Measurements from ENCODE around the gene SLC22A23. TPM values are rescaled to one million over a fixed set of nuclear protein-coding genes. Genes with fewer than 3 reads are reported as not detected.

SLC22A23 gene
- total RNA-seq, 2 donors from 2014 or later: 85.7 to 89.5 TPM

DNA sequence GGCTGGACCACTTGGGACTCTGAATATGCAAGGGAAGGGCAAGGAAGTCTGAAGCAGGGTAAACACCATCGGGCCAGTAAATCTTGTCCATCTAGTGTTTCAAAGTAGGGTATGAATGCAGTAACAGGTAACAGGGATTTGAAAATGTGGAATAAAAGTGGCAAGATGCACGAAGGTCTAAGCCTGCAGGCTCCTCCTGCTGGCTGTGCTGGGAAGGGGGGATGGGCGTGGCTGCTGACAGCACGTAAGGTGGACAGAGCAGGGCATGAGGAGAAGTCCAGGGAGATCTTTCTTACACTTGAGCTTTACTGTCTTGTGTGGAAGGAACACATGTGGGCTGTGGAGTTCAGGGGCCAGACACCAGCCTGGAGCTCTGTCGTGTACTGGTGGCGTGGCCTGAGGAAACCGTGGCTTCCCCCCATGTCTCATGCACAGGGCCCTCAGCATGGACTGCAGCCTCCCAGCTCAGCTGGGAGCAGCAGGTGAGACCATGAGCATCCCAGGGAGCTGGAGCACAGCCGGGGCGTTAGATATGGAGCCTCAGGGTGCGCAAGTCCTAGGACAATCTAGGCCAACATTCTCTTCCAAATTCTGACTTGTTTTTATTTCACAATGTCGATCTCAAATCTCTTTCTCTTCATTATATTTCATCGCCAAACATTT is 84.5 kb downstream of the SLC22A23 start:
- Histone ChIP-seq H3K9ac (ENCODE audit: low read depth in 2 of 2, low read length in 2 of 2) (no peak overlapping the region), H3K36me3 (no peaks in the 10 kb centered on the region), H3K27ac (peak overlapping the region; percentile 10), H3K4me1 (peaks cover 8% of the 10 kb centered on the region), H3K9me3 (no peaks in the 10 kb centered on the region), H3K27me3 (no peaks in the 10 kb centered on the region), H3K4me3 (no peak overlapping the region)
- no peak for DNase-seq
- TF ChIP-seq, protein P1, sequence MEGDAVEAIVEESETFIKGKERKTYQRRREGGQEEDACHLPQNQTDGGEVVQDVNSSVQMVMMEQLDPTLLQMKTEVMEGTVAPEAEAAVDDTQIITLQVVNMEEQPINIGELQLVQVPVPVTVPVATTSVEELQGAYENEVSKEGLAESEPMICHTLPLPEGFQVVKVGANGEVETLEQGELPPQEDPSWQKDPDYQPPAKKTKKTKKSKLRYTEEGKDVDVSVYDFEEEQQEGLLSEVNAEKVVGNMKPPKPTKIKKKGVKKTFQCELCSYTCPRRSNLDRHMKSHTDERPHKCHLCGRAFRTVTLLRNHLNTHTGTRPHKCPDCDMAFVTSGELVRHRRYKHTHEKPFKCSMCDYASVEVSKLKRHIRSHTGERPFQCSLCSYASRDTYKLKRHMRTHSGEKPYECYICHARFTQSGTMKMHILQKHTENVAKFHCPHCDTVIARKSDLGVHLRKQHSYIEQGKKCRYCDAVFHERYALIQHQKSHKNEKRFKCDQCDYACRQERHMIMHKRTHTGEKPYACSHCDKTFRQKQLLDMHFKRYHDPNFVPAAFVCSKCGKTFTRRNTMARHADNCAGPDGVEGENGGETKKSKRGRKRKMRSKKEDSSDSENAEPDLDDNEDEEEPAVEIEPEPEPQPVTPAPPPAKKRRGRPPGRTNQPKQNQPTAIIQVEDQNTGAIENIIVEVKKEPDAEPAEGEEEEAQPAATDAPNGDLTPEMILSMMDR (IDR thresholded peaks at IDR 0.05): no peak
- intact Hi-C loops (cut with DNase I): no loop called here

DNA sequence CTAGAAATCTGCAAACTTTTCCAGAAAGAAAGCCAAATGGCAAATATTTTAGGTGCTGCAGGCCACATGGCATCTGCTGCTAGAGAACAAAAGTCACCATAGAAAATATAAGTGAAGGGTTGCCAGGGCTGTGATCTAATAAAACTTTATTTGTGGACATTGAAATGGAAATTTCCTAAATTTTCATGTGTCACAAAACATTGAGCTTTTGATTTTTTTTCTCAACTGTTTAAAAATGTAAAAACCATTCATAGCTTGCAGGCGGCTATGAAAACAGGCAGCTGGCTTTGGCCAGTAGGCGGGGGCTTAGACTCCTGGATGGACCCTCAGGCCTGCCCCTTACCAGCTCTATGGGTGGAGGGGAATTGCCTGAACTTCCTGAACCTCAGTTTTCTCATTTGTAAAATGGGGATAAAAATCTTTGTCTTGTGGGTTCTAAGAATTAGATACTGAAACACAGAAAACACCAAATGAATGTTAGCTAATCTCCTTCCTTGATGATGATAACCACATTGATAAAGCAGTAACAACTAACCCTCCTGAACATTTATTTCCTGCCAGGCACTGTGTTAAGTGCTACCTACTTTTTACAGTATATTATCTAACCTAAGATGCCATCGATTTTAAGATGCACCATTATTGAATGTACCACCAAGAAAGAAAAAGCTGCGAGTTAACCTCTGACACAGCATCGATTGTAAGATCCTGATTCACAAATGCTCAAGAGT is 85.5 kb downstream of the SLC22A23 start:
- H3K4me1 ChIP-seq: peaks cover 8% of the 10 kb centered on the region
- no peak overlapping the region for H3K4me3 ChIP-seq
- DNase-seq: no peak
- TF ChIP-seq, protein P1 (IDR thresholded peaks at IDR 0.05): no peak
- H3K27me3 ChIP-seq: no peaks in the 10 kb centered on the region
- H3K9ac ChIP-seq (ENCODE audit: low read depth in 2 of 2, low read length in 2 of 2): peak overlapping the region in 1 of 2 donors; percentile 12
- no peaks in the 10 kb centered on the region for H3K9me3 ChIP-seq
- H3K27ac ChIP-seq: no peak overlapping the region
- intact Hi-C loops (cut with DNase I): no loop called here
- no peaks in the 10 kb centered on the region for H3K36me3 ChIP-seq

DNA sequence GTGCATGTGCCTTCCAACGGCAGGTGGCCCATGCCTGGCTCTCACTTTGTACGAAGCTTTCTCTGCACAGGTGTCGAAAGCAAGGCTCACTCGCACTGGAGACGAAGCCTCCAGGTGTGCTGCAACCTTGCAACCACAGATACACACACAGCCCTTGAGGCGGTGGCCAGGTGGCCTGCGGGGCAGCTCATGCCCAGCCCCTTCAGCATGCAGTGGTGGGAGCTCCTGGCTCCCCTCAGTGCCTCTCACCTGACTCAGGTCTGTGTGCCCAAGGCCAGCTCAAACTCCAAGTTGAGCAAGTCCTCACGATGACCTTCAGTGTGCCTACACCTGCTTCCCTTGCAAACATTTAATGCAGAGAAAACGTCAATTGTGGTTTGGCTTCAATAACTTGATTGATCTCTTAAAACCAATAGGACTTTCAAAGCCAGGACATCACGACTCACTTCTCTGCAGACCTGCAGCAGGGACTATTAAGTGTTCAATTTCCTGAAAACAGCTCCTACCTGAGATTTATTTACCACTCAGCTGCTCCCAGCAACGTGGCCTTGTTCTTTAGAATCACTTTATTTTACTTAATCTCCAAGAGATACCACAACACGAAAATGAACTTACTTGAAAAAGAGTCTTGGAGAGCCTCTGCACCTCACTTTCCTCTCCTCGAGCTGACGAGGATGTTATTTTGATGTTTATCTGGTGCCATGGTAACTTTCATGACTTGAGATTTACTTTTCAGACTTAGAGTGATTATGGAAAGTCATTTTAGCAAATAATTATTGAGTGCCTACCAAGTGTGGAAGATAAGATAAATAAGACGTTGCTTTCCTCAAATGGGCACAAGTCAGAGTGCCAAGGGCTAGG is 86.3 kb downstream of the SLC22A23 start:
- TF ChIP-seq, protein P1 (IDR thresholded peaks at IDR 0.05): no peak
- H3K27ac ChIP-seq: no peak overlapping the region
- DNase-seq: no peak
- peak overlapping the region in 1 of 2 donors; percentile 12 for H3K9ac ChIP-seq (ENCODE audit: low read depth in 2 of 2, low read length in 2 of 2)
- H3K36me3 ChIP-seq: no peaks in the 10 kb centered on the region
- intact Hi-C loops (cut with DNase I): no loop called here
- no peaks in the 10 kb centered on the region for H3K9me3 ChIP-seq
- no peak overlapping the region for H3K4me3 ChIP-seq
- peaks cover 8% of the 10 kb centered on the region for H3K4me1 ChIP-seq
- no peaks in the 10 kb centered on the region for H3K27me3 ChIP-seq

DNA sequence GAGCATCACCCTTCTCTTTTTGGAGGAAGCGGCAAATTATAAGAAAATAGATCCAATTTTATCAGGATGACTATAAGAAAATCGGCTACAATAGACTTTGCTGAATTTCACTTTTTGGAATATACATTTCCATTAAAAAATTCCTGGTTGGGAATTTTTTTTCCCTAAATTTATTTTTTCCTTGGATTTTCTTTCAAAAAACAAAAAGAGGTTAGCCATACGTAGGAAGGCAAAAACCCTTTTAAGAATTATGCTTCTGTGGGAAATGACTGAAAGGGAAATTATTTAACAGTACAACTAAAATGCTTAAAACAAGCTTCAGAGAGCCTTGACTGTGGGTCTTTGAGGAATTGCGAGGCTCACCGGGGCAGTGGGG is 86.9 kb downstream of the SLC22A23 start:
- H3K9ac ChIP-seq (ENCODE audit: low read depth in 2 of 2, low read length in 2 of 2): no peak overlapping the region
- intact Hi-C loops (cut with DNase I): no loop called here
- no peaks in the 10 kb centered on the region for H3K36me3 ChIP-seq
- peaks cover 8% of the 10 kb centered on the region for H3K4me1 ChIP-seq
- H3K4me3 ChIP-seq: no peak overlapping the region
- no peaks in the 10 kb centered on the region for H3K9me3 ChIP-seq
- no peak for DNase-seq
- TF ChIP-seq, protein P1 (IDR thresholded peaks at IDR 0.05): no peak
- H3K27ac ChIP-seq: no peak overlapping the region
- no peaks in the 10 kb centered on the region for H3K27me3 ChIP-seq

DNA sequence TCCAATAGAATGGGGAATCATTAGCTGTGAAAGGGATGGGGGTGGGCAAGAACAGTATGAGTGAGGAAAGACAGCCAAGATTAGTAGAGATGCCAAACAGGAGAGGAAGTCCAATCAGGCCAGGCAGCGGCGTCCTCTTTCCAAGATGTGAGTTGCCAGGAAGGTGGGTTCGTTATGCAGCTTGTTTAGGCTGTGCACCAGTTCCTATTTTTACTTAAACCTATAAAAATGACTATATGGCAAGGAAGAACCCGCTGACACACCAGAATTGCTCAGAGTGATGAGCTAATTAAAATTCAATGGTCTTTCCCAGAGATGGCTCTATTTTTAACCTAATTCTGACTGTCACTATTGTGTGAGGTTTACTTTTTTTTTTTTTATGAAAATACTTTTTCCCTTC is 88.2 kb downstream of the SLC22A23 start:
- H3K36me3 ChIP-seq: no peaks in the 10 kb centered on the region
- TF ChIP-seq, protein P1 (IDR thresholded peaks at IDR 0.05): no peak
- H3K4me3 ChIP-seq: no peak overlapping the region
- no peaks in the 10 kb centered on the region for H3K27me3 ChIP-seq
- no peak overlapping the region for H3K27ac ChIP-seq
- H3K9me3 ChIP-seq: no peaks in the 10 kb centered on the region
- no peak for DNase-seq
- H3K9ac ChIP-seq (ENCODE audit: low read depth in 2 of 2, low read length in 2 of 2): no peak overlapping the region
- intact Hi-C loops (cut with DNase I): no loop called here
- H3K4me1 ChIP-seq: peaks cover 13% of the 10 kb centered on the region

Measured in colonic mucosa (tissue), 4 donors.